ENCODE data around the gene PEDS1. TPM values are rescaled to one million over a fixed set of nuclear protein-coding genes. Genes with fewer than 3 reads are reported as not detected.

The PEDS1 gene
- total and polyA plus RNA-seq, 2 of the 8 experiments (the other 6 are each of a cell fraction or from before 2014, with no cell fraction given), result 28.9 to 75.9 TPM

DNA sequence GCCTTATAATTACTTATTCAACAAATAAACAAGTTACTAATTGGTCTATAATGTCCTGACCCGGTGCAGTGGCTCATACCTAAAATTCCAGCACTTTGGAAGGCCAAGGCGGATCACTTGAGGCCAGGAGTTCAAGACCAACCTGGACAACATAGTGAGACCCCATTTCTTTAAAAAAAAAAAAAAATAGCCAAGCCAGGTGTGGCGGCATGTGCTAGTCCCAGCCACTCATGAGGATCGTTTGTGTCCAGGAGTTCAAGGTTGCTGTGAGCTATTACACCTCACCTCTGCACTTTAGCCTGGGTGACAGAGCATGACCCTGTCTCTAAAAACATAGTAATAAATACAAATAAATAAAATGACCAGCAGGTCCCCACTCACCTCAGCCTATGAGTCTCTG is 30.8 kb downstream of the PEDS1 start (continued):
- no peak for TF ChIP-seq HDAC6 (IDR thresholded peaks at IDR 0.05; ENCODE audit: low read depth, low read length)
- no peak for TF ChIP-seq BCL11A (IDR thresholded peaks at IDR 0.05; ENCODE audit: low read depth in 2 of 2, low read length in 2 of 2)
- no peak for TF ChIP-seq CTBP2 (IDR thresholded peaks at IDR 0.05; ENCODE audit: borderline replicate concordance, insufficient read depth, insufficient read length, low read length)
- TF ChIP-seq RAD21 (IDR thresholded peaks at IDR 0.05 in 1 of 2, conservative IDR thresholded peaks at IDR 0.05 in 1 of 2; ENCODE audit: low read depth in 2 of 2, low read length in 2 of 2), result no peak
- no peak for TF ChIP-seq TEAD4 (IDR thresholded peaks at IDR 0.05; ENCODE audit: low read depth, low read length)
